GM15510 (cell line): ENCODE results near the gene DDX49.

Experiments used
- POLR2A ChIP-seq: IDR thresholded peaks from 3 replicates; pipeline ENCODE4 v1.6.1; 2011; ENCODE audit warnings: borderline replicate concordance; ENCODE audit not compliant: insufficient read length; ENCODE audit errors: extremely low read depth

DDX49 gene, protein sequence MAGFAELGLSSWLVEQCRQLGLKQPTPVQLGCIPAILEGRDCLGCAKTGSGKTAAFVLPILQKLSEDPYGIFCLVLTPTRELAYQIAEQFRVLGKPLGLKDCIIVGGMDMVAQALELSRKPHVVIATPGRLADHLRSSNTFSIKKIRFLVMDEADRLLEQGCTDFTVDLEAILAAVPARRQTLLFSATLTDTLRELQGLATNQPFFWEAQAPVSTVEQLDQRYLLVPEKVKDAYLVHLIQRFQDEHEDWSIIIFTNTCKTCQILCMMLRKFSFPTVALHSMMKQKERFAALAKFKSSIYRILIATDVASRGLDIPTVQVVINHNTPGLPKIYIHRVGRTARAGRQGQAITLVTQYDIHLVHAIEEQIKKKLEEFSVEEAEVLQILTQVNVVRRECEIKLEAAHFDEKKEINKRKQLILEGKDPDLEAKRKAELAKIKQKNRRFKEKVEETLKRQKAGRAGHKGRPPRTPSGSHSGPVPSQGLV

GRCh38 chr19:18919086-18919899 lies at the start of gene DDX49, which contains the start of gene COPE:
Gene DDX49, plus strand, starts transcription at chr19:18919715. Its CDS starts 27 bp downstream, at chr19:18919742.
Gene COPE, minus strand, starts transcription at chr19:18919387. Its CDS starts 39 bp downstream, at chr19:18919348.
- TF ChIP-seq POLR2A: peak; percentile 84

- no peak for TF ChIP-seq POLR2A
Observed at GRCh38 chr19:18869781-18870530, 49.6 kb upstream of the DDX49 start.

- no peak for TF ChIP-seq POLR2A
Observed at GRCh38 chr19:18870531-18871172, 48.9 kb upstream of the DDX49 start.

DNA sequence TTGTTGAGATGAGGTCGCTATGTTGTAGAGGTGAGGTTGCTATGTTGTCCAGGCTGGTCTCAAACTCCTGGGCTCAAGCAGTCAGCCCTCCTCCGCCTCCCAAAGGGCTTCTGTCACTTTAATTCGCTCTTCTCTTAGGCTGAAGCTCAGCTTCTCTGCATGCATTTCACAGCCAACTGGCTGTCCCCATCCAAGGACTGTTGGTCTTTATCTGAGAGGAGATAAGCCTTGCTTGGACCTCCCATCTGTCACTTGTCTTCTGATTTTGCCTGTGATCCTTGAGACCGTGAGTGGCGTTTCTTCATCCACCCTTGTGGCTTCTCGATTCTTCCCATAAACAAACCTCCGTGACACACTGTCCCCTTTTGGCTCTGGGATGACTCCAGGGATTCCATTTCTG lies 48.0 kb upstream of the DDX49 start:
- TF ChIP-seq POLR2A: no peak

GRCh38 chr19:18875726-18876125 lies 43.8 kb upstream of the DDX49 start:
- no peak for TF ChIP-seq POLR2A

GRCh38 chr19:18876865-18877264 lies 42.6 kb upstream of the DDX49 start:
- no peak for TF ChIP-seq POLR2A

DNA sequence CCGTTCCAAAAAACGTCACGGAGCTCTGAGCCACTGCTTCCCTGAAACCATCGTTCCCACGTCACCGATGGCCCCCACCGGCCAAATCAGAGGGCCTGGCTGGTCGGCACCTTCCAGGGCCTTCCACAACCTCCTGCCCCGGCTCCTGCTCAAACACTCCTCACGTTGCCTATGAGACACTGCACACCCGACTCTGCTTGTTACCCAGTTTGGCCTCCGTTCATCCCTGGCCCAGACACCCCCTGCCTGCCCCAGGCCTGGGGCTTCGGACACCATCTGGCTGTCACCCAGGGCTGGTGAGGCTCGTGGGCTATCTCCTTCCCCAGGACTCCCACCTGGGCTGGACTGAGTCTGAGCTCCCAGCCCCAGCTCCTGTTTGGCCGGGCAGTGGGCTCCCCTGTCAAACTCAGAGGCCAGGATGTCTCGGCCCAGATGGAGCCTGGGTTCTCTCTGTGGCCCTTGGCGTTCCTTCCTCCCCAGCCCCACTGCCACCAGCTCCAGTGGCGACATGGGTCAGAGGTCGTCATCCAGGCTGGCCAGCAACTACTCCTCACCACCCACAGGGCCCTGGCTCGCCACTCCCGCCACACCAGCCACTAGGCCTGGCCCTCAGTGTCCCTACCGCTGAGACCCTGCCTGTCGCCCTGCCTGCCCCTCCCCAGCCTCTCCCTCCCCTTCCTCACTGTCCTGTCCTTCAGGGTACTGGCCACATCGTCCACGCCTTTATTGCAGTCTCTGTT lies 41.3 kb upstream of the DDX49 start:
- TF ChIP-seq POLR2A: no peak

DNA sequence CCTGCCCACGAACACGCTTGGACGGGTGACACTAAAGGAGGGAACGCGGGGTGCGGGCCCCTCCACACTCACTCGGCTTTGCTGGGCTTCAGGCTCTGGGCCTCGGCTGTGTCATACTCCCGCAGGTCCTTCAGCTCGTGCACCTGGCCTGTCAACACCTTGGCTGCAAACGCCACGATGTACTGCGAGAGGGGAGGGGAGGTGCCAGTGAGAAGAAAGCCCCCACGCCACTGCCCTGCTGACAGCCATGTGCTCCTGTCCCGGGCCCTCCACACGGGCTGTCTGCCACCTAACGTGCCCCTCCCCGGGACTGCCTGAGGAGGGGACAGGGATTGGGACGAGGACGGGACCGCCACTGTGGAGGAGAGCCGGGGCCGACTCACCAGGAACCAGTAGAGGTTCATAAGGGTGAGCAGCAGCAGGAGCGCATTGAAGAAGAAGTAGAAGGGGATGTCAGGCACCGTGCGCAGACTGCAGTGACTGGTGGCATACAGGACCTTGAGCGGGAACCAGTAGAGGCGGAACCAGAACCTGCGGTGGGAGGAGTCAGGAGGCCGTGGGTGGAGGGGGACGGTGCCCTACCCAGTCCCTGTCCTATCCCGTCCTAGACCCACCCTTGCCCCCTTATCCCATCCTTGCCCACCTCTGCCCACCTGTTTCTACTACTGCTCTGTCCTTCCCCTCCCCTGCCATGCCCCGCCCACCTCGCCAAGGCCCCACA lies 40.5 kb upstream of the DDX49 start:
- no peak for TF ChIP-seq POLR2A

GRCh38 chr19:18879579-18880373 lies 39.7 kb upstream of the DDX49 start:
- TF ChIP-seq POLR2A: no peak

DNA sequence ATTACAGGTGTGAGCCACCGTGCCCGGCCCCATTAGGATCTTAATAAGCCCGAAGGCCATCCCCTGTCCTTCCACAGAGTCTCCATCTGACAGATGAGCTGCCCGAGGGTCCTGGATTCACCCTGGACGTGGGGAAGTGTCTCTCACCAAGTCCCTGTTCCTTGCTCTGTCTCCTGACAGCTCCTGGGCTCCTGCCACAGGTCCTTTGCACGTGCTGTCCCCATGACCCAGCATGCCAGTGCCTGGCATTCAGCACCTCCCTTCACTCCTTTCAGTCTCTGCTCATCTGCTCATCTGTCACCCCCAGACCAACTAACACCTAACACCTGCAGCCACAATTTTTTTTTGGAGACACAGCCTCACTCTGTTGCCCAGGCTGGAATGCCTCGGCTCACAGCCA lies 38.0 kb upstream of the DDX49 start:
- no peak for TF ChIP-seq POLR2A

- TF ChIP-seq POLR2A: no peak
Observed at GRCh38 chr19:18883526-18884304, 35.8 kb upstream of the DDX49 start.
